ENCODE results near the gene MCTP1.

DNA sequence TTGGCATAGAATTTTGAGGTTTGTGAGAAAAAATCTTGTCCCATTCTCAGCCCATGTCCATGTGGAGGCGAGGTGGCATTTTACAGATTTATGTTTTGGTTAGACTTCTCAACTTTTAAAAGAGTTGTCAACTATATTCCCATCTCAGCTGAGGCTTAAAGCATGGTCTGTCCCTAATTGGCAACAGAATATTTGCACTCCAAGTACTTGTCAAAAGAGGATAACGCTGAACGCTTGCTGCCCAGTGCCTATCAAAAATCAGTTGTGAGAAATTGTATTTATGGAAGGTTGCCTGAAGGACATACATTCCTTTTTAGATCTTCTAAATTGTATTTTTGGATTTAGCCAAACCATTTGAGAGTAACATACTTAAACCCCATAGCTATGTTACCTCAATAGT, 464.4 kb downstream of the MCTP1 start:
- TF ChIP-seq NFRKB (IDR thresholded peaks at IDR 0.05) (no peak), SP1 (IDR thresholded peaks at IDR 0.05) (no peak), HDGF (IDR thresholded peaks at IDR 0.05; ENCODE audit: borderline replicate concordance) (no peak), CTBP1 (IDR thresholded peaks at IDR 0.05; ENCODE audit: borderline replicate concordance) (no peak), FOXA1 (IDR thresholded peaks at IDR 0.05) (no peak), FOXK2 (IDR thresholded peaks at IDR 0.05) (no peak), L3MBTL2 (conservative IDR thresholded peaks at IDR 0.05) (no peak), ELF4 (IDR thresholded peaks at IDR 0.05) (no peak), BHLHE40 (IDR thresholded peaks at IDR 0.05; ENCODE audit: borderline replicate concordance) (no peak), TARDBP (IDR thresholded peaks at IDR 0.05) (no peak), SUZ12 (IDR thresholded peaks at IDR 0.05) (no peak)
